Amniotic epithelial cell (primary cell): ENCODE measurements around the gene SARM1.

Experiments
- DNase-seq: peaks from one replicate; pipeline ENCODE4 v3.0.0-alpha.2; 2010; ENCODE audit warnings: low read depth

SARM1 gene

DNA sequence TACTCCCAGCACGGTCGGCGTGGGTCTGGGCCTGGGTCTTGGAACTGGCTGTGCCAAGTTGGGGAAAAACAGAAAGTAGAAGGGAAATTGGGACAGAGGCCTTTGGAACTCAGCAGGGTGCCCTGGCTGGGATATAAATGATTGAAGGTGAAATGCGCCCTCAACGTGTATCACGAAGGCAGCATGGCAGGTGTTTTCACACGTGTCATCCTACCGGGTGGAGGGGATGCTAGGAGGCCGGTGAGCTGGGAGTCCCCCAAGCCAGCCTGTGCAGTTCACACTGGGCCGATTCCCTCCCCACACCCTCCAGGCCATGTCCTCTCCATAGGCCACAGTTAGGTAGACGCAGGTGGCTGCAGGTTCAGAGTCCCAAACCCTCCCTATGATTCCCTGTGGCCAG is 30.0 kb upstream of the SARM1 start:
- DNase-seq = no peak

DNA sequence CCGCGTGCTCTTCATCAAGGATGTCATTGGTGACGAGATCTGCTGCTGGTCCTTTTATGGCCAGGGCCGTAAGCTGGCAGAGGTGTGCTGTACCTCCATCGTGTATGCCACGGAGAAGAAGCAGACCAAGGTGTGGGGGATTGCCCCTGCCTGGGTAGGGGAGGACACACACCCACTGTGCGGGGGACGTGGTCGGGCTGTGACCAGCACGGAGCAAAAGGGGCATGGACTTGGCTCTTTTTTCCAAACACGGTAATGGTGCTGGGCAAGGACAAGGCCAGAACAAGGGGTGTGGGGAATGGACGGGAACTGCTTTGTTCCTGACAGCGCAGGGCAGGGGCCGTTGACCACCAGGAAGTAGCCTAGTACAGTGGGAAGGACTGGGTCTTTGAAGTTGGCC is 29.2 kb upstream of the SARM1 start:
- no peak for DNase-seq

DNA sequence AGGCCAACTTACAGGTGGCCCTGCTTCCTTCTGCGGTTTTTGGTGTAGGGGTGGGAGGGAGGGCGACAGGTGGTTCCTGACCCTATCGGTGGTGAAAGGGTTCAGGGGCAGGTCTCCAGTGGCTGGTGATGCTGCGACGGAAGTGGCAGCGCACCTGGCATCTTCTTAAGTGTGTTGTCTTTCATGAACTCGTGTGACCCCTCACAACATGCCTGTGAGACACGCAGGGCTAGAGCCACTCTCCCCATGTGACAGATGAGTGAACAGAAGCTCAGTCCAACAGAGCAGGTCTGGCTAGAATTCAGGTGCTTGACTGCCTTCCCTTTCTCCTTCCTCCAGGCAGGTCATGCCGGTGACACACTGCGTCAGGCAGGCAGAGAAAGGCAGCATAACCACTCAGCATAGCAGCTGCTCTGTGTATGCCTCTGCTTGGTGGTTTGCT is 28.0 kb upstream of the SARM1 start:
- DNase-seq = no peak

DNA sequence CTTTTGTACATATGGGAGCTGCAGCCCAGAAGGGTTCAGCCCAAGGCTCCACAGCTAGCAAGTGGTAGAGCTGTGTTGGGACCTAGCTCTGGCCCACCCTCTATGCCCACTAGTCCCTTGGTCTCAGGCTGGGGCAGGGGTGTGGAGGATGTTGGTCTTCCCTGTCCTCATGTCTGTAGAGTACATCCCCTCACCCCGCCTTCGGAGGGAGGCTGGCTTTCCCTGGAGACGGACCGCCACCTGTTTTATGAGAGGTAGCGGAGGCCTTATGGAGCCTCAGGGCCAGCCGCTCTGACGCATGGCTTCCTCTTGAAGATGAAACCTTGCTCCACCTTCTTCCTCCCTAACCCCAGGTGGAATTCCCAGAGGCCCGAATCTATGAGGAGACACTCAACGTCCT is 27.5 kb upstream of the SARM1 start:
- no peak for DNase-seq

DNA sequence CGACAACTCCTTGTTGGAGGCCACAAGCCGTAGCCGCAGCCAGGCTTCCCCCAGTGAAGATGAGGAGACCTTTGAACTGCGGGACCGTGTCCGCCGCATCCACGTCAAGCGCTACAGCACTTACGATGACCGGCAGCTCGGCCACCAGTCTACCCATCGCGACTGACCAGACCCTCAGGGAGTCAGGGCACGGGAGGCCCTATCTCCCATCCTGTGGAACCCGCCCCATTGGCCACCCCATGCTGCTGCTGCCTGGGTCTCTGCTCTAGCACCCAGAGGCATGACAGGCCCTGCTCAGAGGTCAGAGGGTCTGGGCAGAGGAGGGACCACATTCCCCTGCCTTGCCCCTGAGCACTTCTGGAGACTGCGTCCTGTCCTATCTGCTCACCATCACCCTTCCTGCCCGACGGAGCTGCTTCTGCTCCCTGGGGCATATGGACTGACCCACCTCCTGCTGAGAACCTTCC is 27.0 kb upstream of the SARM1 start:
- no peak for DNase-seq

DNA sequence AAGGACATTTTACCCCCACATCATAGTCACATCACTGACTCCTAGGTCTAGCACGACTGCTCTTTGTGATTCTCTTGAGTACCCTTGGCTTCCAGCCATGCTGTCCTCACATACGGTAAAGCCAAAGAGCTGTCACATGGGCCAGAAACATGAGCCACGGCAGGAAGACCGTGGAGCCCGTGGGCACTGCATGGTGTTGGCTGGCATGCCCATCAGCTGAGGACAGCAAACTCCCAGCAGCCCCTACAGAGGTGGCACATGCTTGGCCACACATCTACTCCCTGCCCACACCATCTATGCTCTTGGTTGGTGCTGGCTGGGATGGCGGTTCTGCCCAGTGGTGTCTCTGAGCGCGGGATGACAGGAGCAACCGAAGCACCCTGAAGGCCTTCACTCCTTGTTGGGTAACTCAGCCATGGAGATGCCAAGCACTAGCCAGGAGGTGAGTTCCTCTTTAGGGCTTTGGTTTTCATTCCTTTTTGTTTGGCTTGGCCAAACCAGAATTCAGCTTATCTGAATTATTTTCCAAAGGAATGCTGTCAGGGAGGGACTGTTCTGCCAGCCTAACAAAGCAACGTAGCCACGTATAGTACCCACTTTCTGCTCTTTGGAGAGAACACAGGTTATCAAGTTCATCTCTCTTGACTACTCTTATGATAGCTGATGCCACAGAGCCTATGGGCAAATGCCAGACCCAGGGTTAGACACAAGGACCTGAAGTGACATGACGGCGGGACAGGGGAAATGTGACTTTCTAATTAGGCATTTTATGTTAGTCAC is 25.9 kb upstream of the SARM1 start:
- DNase-seq = peak; percentile 37

DNA sequence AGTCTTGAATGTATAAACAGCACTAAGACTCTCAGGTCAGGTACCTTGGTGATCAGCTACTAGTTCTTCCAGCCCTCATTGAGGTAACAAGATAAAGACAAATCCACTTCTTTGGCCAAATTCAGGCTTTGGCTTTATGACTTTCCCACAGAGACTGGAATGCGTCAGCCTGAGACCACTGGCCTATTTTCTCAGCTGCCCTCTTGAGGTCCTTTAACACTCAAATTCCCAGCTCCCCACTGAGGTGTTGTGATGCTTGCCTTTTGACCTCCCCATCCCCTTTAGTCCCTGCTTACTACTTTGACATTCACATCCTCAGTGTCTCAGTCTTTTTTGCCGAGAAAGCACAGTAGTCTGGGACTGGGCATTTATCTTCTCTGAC is 25.3 kb upstream of the SARM1 start:
- DNase-seq = no peak

DNA sequence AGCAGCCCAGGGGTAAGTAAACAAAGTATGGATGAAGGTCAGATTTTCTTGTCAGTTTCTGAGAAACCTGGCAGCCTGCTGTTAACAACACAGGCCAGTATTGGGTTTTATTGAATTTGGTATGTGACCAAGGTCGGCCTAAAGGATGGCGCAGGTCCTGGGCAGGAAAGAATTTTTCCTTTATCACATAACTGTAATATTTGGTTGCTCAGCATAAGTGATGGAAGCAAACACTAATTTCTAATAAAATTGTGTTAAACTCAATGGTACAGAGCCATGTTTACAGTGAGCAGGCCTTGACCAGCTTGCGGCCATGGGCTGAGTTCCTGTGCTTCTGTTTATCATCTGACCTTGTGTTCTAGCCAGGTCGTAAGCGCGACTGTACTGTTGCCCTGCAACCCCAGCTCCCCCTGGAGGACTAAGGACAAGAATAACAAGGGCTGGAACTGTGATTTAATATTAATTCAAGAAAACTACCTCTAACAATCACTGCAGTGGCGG is 24.7 kb upstream of the SARM1 start:
- DNase-seq = no peak

DNA sequence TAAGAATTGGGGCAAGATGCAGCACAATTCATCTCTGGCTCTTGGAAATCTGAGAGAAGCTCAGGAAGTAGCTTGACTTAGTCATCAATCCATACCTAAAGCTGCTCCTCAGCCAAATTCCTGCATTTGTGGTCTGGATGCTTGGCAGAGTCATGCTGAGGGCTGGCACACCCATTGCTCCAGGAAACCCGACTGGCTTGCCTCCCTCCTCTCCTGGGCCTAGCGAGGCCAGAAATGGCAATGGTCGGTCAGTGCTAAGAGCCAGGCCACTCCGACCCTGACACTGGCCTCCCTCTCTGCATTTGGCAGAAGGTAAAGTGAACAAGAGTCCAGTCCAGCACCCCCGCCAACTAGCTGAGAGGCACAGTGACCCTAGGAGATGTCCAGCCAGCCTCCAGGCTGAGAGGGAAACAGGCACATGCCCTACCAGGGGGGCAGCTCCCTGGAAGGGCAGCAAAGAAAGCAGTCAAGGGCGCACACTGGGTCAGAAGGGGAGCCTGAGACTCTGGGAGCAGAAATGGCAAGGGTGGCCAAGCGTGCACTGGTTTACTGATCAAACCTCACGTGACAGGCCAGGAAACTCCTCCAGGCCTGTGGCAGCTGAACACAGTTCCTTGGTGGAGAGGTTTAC is 24.1 kb upstream of the SARM1 start:
- DNase-seq = peak; percentile 94

DNA sequence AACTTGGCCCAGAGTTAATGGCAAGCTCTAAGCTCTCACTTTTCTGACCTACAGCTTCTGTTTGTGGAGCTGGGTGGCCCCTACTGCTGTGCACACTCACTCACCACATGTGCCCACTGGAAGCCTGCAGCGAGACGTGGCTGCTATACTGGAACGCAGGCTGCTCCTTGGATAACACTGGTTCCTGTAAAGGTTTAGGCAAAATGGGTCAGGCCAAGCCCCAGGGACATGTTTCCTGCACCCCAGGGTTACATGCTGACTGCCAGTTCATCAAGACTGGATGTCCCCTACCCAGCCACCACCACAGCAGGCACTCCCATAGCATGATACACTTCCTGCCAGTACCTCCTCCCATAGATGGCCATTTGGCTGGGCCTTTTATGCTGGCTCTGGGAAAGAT is 22.5 kb upstream of the SARM1 start:
- DNase-seq = no peak

DNA sequence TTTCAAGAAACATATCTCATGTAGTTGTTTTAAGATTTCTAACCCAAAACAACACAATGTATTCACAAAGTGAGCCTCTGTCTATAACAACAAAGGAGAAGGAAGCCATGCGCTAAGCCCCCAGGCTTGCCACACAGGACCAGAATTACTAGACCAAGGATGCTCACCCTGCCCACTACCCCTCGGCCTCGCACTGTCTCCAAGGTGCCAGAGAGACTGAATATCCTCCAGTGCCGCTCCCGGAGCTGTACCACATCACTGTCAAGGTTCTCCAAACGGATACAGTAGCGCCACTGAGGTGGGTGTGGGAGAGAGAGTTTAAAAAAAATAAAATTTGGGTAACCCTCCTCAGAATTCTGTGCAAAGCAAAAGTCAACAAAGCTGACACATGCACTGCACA is 21.2 kb upstream of the SARM1 start:
- DNase-seq = no peak

DNA sequence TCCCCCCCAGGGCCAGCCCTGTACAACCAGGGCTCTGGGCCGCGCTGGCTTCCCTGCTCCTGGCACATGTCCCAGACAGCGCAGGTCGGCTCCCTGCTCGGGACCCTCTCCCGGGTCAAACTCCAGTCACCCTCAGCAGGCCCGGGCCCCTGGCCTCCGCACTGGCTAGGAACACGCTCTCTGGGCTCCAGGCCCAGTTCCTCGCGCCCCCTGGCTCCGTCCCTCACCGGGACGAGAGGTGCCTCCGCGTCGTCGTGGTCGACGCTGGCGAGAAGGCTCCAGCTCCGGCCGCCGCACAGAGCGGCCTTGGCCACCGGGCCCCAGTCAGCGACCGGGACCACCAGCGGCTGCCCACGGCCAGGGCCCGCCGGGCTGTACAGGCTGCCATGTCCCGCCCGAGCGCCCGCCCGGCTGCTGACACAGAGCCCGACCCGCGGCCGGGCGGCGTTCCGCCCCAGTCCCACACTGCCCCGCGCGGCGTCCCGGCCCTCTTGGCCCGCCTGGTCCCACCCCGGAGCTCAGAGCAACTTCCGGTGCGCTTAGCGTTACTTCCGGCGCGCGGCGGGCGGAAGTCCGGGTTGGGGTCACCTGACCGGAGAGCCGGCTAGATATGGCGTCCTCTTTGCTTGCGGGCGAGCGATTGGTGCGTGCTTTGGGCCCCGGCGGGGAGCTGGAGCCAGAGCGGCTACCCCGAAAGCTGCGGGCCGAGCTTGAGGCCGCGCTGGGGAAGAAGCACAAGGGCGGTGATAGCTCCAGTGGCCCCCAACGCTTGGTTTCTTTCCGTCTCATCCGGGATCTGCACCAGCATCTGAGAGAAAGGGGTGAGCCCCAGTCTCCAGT is 14.2 kb upstream of the SARM1 start, which contains the start of gene POLDIP2:
TSS of gene POLDIP2 (minus strand) at position 467 of the 840 bp plus-strand sequence. CDS start at position 388, 79 bp downstream.
- DNase-seq = peak; percentile 89

DNA sequence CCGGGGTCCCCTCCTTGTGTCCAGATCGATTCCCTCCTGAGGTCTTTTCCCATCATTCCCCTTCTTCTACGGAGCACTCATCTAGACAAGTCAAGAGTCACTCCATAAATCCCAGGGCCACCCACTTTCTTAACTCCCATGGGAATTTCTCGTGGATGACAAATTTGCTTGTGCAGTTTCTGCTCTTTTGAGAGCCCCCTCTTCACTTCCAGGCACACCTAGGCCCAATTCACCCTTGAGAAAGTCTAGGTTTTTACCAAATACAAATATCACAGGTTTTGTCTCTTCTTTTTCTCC is 13.6 kb upstream of the SARM1 start:
- DNase-seq = no peak

DNA sequence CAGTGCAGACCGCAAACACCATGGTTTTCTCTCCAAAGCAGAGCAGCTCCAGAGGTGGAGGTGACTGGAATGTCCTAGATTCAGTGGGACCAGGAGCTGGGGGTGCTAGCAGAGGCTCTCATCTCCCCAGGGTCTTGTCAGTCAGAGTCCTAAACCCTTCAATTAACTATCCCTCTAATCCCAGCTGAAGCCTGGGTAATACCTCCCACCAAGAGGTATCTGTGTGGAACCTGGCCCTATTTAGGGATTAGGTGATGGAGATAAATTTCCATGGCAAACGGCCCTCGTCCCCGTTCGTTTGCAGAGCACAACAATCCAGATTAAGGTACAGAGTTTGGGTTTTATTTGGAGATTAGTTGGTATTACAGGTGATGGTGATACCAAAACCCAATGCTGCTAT is 8.3 kb upstream of the SARM1 start:
- no peak for DNase-seq

DNA sequence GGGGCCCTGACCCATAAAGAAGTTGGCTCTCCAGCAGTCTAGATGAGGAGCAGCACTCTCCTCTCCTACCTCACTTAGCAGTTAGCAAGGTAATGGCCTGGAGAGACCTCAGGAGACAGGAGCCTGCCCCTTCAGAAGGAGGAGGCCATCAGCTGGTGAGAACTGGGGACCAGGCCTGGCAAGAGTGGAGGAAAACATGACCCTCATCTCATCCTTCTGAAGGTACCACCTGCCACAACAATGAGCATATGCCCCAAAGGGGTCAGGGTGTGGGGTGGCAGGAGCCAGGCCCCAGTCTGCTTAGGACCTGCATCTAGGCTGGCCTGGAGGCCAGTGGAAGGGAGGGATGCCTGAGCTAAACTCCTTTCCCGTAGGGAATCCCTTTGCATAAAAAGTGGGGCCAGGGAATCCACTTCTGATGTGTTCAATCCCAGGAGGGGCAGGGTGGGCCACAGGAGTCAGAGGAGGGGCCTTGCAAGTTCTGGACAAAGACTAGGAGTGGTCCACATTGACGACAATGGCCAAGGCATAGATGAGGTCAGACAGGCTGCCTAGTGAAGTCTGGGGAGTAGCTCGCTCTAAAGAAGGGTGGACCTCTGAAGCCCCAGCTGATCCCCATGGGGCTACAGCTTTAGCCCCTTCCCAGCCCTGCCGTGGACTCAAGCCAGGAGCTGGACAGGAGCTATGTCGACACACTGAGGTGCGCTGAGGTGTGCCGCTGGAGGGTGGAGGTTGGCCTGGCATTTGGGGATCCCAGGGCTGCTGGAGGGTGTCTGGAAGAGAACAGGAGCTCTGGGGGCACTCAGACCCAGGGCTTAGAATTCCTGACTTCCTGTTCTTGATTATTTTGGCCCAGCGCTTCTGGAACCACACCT is 7.5 kb upstream of the SARM1 start:
- DNase-seq = no peak

DNA sequence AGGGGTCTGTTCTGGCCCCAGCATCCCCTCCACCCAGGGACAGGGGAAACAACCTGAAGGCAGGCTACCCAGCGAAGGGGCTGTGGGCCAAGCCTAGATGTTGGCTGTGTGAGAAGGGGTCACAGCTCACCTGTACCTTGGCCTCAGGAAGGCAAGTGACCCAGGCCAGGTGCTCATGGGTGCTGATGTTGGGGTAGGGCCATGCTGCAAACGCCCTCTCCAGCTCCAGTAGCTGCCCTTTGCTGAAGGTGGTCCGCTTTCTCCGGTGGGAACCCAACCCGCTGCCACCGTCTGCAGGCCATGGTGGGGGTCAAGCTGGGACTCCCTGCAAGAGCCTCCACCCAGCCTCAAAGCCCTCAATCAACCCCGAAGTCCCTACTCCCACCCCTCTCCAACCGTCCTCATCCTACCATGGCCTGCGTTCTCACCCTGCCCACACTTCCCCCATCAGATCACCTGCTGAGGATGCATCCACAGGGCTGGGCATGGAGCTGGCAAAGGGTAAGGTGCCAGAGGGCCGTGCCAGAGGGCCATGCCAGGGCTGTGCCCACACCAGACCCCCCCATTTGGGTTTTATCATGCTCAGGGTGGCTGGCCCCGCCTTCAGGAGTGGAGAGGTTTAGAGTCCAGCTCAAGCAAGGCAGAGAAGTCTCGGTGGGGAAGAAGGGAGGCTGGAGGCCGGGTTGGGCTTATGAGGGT is 6.7 kb upstream of the SARM1 start, which contains the start of gene SEBOX:
TSS of gene SEBOX (minus strand) at position 535 of the 699 bp plus-strand sequence. CDS start at position 487, 48 bp downstream.
- DNase-seq = no peak

DNA sequence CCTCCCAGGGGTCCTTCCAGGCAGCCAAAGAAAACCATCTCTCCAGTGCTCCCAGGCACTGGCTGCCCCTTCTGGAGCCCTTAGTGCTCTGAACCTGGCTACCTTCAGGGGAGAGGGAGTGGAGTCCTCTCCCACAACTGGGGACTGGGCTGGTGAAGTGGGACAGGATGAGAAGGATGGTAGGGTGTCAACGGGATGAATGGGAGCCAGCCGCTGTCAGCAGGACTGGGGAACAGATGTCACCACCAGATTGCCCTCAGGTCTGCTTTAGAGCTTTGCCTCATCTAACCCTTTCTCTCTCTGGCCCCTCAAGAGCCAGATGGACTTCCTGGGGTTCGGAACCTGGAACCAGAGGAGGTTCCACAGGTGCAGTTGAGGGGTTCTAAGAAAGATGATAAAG is 6.0 kb upstream of the SARM1 start:
- no peak for DNase-seq

DNA sequence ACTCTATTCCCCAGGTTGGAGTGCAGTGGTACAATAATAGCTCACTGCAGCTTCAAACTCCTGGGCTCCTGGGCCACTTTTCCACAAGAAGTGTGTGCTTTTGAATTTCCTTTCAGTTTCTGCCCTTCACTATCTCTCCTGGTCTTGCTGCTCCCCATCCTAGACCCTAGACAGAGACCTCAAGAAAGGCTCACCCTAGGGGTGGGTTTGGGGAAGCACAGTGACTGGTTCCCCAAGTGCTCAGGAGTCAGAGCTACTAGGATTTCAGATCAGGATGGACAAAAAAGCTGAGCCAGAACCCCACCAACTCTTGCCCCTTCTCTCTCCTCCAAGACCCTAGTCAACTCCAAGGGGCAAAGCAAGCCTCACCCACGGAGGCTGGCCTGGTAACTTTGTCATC is 4.9 kb upstream of the SARM1 start:
- no peak for DNase-seq

DNA sequence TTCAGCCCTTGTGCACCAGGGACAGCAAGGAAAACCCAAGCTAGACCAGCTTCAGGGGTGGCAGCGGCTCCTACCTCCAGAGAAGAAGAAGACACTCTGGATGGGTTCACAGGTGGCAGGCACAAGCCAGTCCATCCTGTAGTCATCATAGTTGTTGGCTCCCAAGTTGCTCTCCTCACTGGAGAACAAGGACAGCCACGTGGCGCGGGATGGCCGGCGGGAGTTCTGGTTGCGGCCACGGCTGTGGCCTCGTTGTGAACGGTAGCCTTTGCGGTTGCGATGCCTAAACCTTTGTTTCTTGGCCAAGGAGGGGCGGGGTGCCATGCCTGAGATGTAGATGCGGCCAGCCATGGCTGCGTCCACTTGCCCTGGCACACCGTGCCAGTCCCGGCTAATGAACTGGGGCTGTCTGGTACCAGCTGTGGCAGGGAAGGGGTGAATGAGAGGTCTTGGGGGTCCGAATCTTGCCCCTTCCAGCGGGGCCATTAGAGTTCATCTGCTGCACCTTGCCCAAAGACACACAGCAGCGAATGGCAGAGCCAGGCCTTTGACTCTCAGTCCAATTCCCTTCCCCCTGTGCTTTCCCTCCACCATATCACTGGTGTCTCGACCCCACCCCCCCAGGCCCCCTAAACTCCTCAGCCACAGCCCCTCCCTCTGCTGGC is 3.7 kb upstream of the SARM1 start:
- DNase-seq = no peak

DNA sequence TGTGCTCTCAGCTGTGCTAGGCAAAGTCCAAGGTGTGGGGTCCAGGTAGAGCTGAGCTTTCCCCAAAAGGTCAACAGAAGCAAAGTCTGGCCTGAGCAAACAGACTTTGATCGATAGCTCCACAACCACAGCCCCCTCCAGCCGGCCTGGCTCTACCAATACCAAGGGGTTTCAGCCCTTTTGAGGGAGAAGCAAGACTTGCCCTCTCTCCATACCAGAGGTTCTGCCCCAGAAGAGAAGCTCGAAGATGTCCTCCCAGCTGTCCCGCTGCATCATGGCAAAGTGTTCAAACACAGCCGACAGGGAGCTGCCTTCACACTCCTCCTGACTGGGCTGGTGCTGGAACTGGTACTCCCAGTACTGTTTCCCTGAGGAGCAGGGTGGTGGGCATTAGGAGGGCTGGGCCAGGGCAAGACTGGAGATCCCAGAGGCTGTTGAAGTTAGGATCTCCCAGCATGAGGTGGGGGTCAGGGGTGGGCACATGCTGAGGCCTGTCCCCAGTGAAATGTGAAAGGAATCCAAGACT is 3.1 kb upstream of the SARM1 start:
- no peak for DNase-seq
